H1 (cell line): Measurements from ENCODE around the gene OXER1.

Experiments
- EP300 ChIP-seq, 2 experiments: IDR thresholded peaks; 1 replicate in 1 of 2; 2 replicates in 1 of 2; pipeline ENCODE4 v1.6.1; 2011 to 2012; ENCODE audit warnings: low read depth in 2 of 2, low read length in 2 of 2, mild to moderate bottlenecking in 2 of 2, borderline replicate concordance in 1 of 2, inconsistent platforms in 1 of 2, moderate library complexity in 1 of 2
- EZH2 ChIP-seq: fragments of 200-600 bp; sonication (generic); IDR thresholded peaks from 2 replicates; pipeline ENCODE4 v1.7.1; 2012; ENCODE audit warnings: low read depth, mild to moderate bottlenecking, moderate library complexity, low read length, inconsistent platforms; ENCODE audit not compliant: severe bottlenecking
- FOSL1 ChIP-seq: IDR thresholded peaks from 2 replicates; pipeline ENCODE4 v1.6.1; 2011; ENCODE audit warnings: mild to moderate bottlenecking, low read depth, low read length, moderate library complexity; ENCODE audit not compliant: insufficient read depth
- GABPA ChIP-seq: IDR thresholded peaks from 2 replicates; pipeline ENCODE4 v1.6.1; 2011; ENCODE audit warnings: mild to moderate bottlenecking, low read length, moderate library complexity, borderline replicate concordance; ENCODE audit not compliant: insufficient read depth
- HDAC6 ChIP-seq: IDR thresholded peaks from one replicate; pipeline ENCODE4 v1.7.1; 2012; ENCODE audit warnings: low read depth, mild to moderate bottlenecking, inconsistent platforms, low read length, moderate library complexity
- POLR2A ChIP-seq, 2 experiments: IDR thresholded peaks; 1 replicate in 1 of 2; 2 replicates in 1 of 2; pipeline ENCODE4 v1.6.1; 2011; ENCODE audit warnings: low read depth in 2 of 2, low read length in 2 of 2, mild to moderate bottlenecking in 2 of 2; ENCODE audit errors: control extremely low read depth in 1 of 2
- POLR2AphosphoS5 ChIP-seq: IDR thresholded peaks from 2 replicates; pipeline ENCODE4 v1.6.1; 2011; ENCODE audit warnings: low read depth, low read length
- RAD21 ChIP-seq, 2 experiments: IDR thresholded peaks in 1 of 2; conservative IDR thresholded peaks in 1 of 2; 2 replicates each; pipeline ENCODE4 v1.6.1; 2011; ENCODE audit warnings: low read depth in 2 of 2, low read length in 2 of 2, improper control_type of control experiment in 1 of 2, inconsistent platforms in 1 of 2, mild to moderate bottlenecking in 1 of 2, moderate library complexity in 1 of 2
- SAP30 ChIP-seq: fragments of 300-600 bp; sonication (generic); IDR thresholded peaks from 2 replicates; pipeline ENCODE4 v1.7.1; 2012; ENCODE audit warnings: low read length, moderate library complexity, mild to moderate bottlenecking, inconsistent platforms; ENCODE audit not compliant: insufficient read depth, insufficient replicate concordance
- SIN3A ChIP-seq, 2 experiments: IDR thresholded peaks in 1 of 2; conservative IDR thresholded peaks in 1 of 2; 2 replicates each; pipeline ENCODE4 v1.6.1; 2011 to 2012; ENCODE audit warnings: low read length in 2 of 2, improper control_type of control experiment in 1 of 2, low read depth in 1 of 2, mild to moderate bottlenecking in 1 of 2
- ZNF274 ChIP-seq: IDR thresholded peaks from 2 replicates; pipeline ENCODE4 v1.7.0; 2012; ENCODE audit warnings: low read length, borderline replicate concordance; ENCODE audit errors: extremely low read depth
- TF ChIP-seq, protein P1 (sequence below), 3 experiments: IDR thresholded peaks; 1 replicate in 2 of 3; 2 replicates in 1 of 3; pipeline versions ENCODE4 v1.5.1 to v1.6.1; 2011; ENCODE audit warnings: low read length in 3 of 3, mild to moderate bottlenecking in 3 of 3, inconsistent platforms in 2 of 3, low read depth in 1 of 3, moderate library complexity in 1 of 3; ENCODE audit not compliant: insufficient read depth in 1 of 3; ENCODE audit errors: control extremely low read depth in 1 of 3
- TF ChIP-seq, protein P2 (sequence below): IDR thresholded peaks from 2 replicates; pipeline ENCODE4 v1.6.1; 2011; ENCODE audit warnings: low read depth, mild to moderate bottlenecking, low read length; ENCODE audit not compliant: insufficient read depth
- TF ChIP-seq, protein P3 (sequence below): IDR thresholded peaks from 2 replicates; pipeline ENCODE4 v1.6.1; 2012; ENCODE audit warnings: inconsistent platforms

DNA sequence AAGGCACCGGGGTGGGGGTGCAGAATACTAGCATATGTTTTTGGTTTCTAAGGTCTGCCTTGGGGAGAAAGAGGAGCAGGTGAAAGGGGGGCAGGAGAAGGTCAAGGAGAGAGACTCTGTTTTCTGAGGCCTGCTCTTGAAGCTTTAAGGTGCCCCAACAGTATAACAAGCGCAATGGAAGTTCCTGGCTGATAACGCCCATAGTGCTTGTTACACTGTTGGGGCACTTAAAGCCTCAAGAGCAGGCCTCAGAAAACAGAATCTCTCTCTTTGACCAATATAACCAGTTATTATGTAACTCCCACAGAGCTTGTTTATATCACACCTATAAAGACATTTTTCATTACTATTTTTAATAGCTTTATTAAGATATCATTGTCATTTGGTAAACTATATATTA, 16.5 kb downstream of the OXER1 start:
- TF ChIP-seq, protein P1, sequence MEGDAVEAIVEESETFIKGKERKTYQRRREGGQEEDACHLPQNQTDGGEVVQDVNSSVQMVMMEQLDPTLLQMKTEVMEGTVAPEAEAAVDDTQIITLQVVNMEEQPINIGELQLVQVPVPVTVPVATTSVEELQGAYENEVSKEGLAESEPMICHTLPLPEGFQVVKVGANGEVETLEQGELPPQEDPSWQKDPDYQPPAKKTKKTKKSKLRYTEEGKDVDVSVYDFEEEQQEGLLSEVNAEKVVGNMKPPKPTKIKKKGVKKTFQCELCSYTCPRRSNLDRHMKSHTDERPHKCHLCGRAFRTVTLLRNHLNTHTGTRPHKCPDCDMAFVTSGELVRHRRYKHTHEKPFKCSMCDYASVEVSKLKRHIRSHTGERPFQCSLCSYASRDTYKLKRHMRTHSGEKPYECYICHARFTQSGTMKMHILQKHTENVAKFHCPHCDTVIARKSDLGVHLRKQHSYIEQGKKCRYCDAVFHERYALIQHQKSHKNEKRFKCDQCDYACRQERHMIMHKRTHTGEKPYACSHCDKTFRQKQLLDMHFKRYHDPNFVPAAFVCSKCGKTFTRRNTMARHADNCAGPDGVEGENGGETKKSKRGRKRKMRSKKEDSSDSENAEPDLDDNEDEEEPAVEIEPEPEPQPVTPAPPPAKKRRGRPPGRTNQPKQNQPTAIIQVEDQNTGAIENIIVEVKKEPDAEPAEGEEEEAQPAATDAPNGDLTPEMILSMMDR (IDR thresholded peaks at IDR 0.05; ENCODE audit: control extremely low read depth in 1 of 3, insufficient read depth in 1 of 3, low read depth in 1 of 3, low read length in 3 of 3), result no peak
- TF ChIP-seq POLR2A (IDR thresholded peaks at IDR 0.05; ENCODE audit: control extremely low read depth in 1 of 2, low read depth in 2 of 2, low read length in 2 of 2), result no peak
- TF ChIP-seq FOSL1, result no peak
- TF ChIP-seq GABPA, result no peak
- TF ChIP-seq, protein P2, sequence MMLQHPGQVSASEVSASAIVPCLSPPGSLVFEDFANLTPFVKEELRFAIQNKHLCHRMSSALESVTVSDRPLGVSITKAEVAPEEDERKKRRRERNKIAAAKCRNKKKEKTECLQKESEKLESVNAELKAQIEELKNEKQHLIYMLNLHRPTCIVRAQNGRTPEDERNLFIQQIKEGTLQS, result no peak
- TF ChIP-seq EZH2, result no peak
- TF ChIP-seq SAP30, result no peak
- no peak for TF ChIP-seq SIN3A (conservative IDR thresholded peaks at IDR 0.05 in 1 of 2, IDR thresholded peaks at IDR 0.05 in 1 of 2; ENCODE audit: low read depth in 1 of 2, low read length in 2 of 2)
- TF ChIP-seq HDAC6, result no peak
- TF ChIP-seq, protein P3, sequence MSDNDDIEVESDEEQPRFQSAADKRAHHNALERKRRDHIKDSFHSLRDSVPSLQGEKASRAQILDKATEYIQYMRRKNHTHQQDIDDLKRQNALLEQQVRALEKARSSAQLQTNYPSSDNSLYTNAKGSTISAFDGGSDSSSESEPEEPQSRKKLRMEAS, result no peak
- TF ChIP-seq EP300 (IDR thresholded peaks at IDR 0.05; ENCODE audit: borderline replicate concordance in 1 of 2, low read depth in 2 of 2, low read length in 2 of 2), result no peak
- no peak for TF ChIP-seq RAD21 (IDR thresholded peaks at IDR 0.05 in 1 of 2, conservative IDR thresholded peaks at IDR 0.05 in 1 of 2; ENCODE audit: low read depth in 2 of 2, low read length in 2 of 2)
- TF ChIP-seq ZNF274, result no peak
- no peak for TF ChIP-seq POLR2AphosphoS5
